Fibroblast of the aortic adventitia (primary cell): ENCODE data around the gene PNMA6F. TPM values are rescaled to one million over a fixed set of nuclear protein-coding genes. Genes with fewer than 3 reads are reported as not detected.
"Not testable (repeated sequence)": the region's sequence is repeated elsewhere in the genome, so short reads cannot be mapped to it uniquely, and the experiment has no call there.

Experiments
- DNase-seq: peaks from one replicate; pipeline ENCODE4 v3.0.0-alpha.2; 2010; ENCODE audit warnings: low read depth
- H3K4me3 ChIP-seq: 2 replicates; pipeline ENCODE4 v1.5.1; 2011; ENCODE audit warnings: low read depth, mild to moderate bottlenecking, control low read depth, low read length, moderate library complexity
- total RNA-seq: library from RNA; depleted of rRNA; stranded (reverse); fragments of >200 nt; gene quantifications from 2 replicates; pipeline ENCODE4 v1.2.3, GENCODE V29; 2012; ENCODE audit warnings: low replicate concordance
- TF ChIP-seq, protein P1 (sequence below): IDR thresholded peaks from 2 replicates; pipeline ENCODE4 v1.5.1; 2011; ENCODE audit warnings: mild to moderate bottlenecking, low read length, control low read depth, inconsistent platforms; ENCODE audit not compliant: insufficient read depth

PNMA6F gene
- total RNA-seq, 1 donor = not detected

DNA sequence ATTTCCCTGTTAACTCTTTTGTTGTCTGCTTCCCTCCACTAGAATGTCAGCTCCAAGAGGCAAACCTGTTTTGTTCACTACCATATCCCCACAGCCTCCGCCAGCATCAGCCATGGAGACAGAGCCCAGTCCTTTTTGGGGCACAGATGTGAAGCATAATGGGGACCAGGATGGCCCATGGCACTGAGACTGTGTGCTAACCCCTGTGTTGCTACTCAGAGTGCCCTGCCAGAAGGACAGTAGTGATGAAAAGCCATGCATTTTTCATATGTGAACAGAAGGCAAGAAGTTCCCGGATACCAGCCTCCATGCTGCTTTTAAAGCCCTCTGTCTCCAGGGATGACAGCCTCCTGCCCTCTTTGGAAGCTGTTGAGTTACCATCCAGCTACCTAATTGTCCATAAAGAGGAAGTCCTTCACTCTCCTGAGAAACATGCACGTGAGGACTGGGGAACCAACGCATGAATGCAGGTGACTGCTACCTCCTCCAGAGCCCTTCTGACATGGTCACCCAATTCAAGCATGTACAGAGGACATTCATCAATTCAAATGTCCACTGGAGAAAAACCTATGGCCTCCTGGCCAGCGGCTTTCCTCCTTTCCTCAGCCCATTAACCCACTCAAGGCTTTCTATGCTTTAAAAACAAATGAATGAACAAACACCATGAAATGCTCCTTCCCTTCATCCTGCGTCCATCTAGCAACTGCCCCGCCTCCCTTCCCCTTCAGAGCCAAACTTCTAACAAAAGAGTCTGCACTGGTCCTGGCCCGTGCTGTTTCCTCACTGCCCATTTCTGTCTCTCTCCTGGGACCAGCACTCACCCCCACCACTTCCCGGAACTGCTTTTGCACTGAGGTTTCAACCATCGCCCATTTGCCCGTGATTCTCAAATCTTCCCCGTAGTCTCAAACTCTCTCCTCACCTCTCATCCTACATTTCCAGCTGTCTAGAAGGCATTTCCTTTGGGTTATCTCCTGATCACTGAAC, 18.0 kb downstream of the PNMA6F start:
- no peak for DNase-seq
- TF ChIP-seq, protein P1, sequence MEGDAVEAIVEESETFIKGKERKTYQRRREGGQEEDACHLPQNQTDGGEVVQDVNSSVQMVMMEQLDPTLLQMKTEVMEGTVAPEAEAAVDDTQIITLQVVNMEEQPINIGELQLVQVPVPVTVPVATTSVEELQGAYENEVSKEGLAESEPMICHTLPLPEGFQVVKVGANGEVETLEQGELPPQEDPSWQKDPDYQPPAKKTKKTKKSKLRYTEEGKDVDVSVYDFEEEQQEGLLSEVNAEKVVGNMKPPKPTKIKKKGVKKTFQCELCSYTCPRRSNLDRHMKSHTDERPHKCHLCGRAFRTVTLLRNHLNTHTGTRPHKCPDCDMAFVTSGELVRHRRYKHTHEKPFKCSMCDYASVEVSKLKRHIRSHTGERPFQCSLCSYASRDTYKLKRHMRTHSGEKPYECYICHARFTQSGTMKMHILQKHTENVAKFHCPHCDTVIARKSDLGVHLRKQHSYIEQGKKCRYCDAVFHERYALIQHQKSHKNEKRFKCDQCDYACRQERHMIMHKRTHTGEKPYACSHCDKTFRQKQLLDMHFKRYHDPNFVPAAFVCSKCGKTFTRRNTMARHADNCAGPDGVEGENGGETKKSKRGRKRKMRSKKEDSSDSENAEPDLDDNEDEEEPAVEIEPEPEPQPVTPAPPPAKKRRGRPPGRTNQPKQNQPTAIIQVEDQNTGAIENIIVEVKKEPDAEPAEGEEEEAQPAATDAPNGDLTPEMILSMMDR = no peak
- H3K4me3 ChIP-seq = no peak overlapping the region

DNA sequence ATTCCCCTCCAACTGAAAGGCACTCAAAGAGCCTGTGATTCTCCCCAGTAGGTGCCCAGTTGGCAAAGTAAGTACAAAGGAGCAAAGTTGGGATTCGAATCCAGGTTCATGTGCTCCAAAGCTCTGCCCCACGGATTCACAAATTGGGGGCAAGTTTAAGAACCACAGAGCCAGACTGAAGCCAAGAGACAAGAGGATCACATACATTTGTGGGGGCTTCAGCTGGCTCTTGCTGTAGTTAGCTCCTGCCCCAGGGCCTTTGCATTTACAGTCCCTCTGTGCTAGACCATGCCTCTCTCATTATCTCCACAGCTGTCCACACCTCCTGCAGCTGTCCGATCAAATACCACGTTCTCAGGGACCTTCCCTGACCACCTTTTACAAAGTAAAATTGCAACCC, 18.8 kb downstream of the PNMA6F start:
- no peak for DNase-seq
- TF ChIP-seq, protein P1 = no peak
- H3K4me3 ChIP-seq = no peak overlapping the region

DNA sequence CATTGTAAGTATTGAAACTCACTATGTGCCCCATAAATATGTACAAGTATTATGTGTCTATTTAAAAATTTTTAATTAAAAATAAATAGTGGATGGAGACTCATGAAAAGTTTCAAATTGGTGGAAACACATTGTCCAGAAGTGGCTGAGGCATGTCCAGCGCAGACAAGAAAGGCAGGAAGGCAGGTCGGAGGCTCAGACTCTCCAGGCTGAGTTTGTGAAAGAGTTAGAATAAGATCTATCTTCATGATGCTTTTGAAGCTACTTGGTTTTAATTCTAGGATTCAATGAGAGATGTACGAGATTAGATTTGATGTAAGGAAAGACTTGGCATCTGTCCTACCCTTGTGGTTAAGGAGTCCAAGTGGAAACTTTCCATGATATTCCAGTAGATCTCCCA, 19.8 kb downstream of the PNMA6F start:
- H3K4me3 ChIP-seq = no peak overlapping the region
- no peak for DNase-seq
- TF ChIP-seq, protein P1 = no peak

DNA sequence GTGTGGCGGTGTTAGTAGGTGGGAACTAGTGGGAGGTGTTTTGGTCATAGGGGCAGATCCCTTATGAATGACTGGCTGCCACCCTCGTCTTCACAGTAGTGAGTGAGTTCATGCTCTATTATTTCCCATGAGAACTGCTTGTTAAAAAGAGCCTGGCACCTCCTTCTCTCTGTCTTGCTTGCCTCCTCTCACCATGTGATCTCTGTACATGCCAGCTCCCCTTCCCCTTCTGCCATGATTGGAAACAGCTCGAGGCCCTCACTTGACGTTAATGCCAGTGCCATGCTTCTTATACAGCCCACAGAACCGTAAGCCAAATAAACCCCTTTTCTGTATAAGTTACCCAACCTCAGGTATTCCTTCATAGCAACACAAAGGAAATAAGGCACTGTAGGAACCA, 21.7 kb downstream of the PNMA6F start:
- TF ChIP-seq, protein P1 = no peak
- no peak for DNase-seq
- no peak overlapping the region for H3K4me3 ChIP-seq

DNA sequence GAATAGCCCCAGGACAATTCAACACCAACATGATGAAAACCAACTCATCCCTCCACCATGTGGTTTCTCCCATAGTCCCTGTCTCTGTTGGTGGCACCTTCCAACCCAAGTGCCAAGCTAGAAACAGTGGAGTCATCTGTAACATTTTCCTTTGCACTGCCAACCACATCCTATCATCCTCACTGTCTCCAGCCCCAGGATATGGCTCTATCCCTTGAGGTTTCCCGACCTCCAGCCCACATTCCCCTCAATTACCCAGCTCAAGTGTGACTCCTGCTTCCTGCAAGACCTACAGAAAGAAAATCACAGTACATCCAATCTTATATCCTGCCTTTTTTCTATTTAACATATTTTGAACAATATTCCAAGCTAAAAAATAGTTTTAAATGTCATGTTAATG, 24.2 kb downstream of the PNMA6F start:
- TF ChIP-seq, protein P1 = no peak
- no peak for DNase-seq

DNA sequence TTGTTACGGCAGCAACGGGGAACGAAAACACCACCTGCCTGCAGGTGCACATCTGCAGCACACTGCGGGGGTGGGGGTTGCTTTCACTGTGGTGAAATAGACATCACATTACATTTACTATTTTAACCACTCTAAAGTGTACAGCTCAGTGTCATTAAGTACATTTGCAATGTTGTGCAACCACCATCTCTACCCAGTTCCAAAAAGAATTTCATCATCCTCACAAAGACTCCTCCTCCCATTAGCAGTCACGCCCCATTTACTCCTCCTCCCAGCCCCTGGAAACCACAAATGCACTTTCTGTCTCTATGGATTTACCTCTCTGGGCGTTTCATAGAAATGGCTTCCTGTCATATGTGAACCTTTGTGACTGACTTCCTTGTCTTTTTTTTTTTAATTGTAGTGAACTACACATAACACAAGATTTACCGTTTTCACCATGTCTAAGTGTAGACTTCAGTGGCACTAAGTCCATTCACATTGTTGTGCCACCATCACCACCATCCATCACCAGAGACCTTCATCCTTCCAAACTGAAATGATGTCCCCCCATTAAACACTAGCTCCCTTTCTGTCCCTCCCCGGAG, 28.0 kb downstream of the PNMA6F start:
- DNase-seq, H3K4me3 ChIP-seq: not testable (repeated sequence)

More for the DNA sequence above, 24.2 kb downstream of the PNMA6F start:
- no peak overlapping the region for H3K4me3 ChIP-seq

DNA sequence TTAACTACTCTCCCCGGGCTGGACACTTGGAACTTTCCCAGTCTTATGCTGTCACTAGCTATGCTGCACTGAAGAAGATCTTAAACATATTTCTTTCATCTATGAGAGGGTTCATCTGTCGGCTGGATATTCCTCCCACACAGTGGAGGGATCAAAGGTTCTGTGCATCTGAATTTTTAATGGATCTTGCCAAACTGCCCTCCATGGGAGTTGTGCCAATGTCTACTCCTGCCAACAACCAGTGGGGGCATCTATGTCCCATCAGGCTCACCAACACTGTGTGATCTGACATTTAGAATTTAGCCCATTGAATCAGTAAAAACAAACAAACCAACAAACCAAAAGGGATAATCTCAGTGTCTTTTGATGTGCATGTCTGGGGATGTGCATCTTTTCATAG, 32.8 kb downstream of the PNMA6F start:
- not testable (repeated sequence) for DNase-seq, H3K4me3 ChIP-seq

DNA sequence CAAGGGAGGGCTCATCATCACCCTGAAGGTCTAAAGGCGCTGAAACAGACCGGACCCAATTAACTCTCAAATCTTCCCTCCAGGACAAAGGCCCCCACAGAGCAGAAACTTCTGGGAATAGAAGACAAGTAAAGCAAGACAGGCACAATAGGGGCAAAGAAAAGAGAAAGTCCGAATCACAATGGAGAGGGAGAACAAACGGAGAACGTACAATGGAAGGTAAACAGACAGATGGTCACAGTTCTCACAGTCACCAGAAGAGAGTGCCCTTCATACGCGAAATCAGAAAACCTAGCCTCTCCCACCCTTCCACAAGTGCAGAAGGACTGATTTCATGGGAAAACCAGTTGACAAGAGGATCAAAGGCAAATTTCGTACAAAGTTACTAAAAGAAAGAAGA, 35.9 kb downstream of the PNMA6F start:
- not testable (repeated sequence) for H3K4me3 ChIP-seq, DNase-seq

DNA sequence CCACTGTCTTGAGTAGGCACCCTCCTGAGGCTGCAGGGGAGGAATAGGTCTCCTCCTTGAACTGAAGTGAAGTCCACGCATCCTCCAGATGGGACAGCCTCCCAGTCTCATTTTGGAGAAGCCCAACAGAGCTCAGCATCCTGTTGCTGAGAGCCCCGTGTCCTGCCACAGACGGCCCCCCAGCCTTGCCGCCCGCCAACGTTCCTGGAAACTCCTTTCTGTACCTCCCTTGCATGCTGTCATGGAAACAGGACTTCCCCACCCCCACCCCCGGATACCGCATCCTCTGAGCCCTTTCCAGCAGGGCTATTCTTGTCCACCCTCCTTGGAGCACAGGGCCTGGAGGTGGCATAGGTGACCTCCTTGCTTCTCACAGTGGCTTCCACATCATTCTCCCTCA, 37.6 kb downstream of the PNMA6F start:
- H3K4me3 ChIP-seq, DNase-seq: not testable (repeated sequence)

DNA sequence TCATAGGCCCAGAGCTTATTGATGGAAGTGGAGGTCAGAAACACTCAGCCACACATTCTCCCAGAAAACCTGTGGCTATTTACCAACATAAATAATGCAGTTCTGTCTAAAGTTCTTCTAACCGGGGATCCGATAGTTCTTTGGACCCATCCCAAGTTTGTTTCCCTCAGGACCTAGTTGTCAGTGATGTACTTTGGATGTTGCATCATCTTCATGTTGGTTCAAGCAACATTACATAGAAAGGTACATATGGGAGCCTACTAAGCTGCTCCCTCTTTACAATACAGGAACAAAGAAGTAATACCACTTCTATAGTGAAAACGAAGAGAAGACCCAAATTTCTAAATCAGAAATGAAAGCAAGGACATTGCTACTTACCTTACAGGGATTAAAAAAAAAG, 39.8 kb downstream of the PNMA6F start:
- DNase-seq, H3K4me3 ChIP-seq: not testable (repeated sequence)

DNA sequence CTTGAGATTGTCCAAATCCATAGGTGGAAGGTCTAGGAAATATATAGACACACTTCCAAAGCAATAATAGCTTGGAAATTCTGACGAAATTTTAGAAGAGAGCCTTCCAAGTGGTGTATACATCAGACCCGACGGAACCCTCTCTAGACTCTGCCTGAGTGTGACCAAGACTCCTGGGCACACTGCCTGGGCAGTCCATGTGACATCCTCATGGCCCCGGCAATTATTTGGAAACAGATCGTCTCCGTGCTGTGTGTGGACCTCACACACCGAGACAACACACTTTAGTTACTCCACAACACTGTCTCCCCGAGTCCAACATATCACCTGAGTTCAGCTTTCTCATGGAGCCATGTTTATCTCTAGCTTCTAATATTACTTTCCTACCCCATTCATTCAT, 42.3 kb downstream of the PNMA6F start:
- not testable (repeated sequence) for DNase-seq, H3K4me3 ChIP-seq

DNA sequence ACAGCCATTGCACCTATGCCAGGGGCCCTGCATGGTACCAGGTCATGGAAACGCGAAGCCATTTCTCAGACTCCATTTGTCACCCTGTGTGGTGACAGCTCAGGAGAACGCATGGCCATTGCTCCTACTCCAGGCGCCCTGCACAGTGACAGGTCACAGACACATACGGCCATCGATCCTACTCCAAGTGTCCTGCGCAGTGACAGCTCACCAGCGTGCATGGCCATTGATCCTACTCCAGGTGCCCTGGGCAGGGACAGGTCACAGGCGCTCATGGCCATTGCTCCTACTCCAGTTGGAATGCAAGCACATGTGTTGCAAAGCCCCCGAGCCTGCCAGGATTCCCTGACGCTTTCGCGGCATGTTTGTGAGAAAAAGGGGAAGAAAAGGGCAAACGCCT, 45.5 kb downstream of the PNMA6F start:
- H3K4me3 ChIP-seq, DNase-seq: not testable (repeated sequence)
